GF-D8 (cell line): ENCODE data around the gene AGAP5.
"Not testable (repeated sequence)": the region's sequence is repeated elsewhere in the genome, so short reads cannot be mapped to it uniquely, and the experiment has no call there.

Source experiments
- DNase-seq: peaks from one replicate; lab custom pipeline; 2025; lab: John Stamatoyannopoulos, UW

Gene AGAP5

DNA sequence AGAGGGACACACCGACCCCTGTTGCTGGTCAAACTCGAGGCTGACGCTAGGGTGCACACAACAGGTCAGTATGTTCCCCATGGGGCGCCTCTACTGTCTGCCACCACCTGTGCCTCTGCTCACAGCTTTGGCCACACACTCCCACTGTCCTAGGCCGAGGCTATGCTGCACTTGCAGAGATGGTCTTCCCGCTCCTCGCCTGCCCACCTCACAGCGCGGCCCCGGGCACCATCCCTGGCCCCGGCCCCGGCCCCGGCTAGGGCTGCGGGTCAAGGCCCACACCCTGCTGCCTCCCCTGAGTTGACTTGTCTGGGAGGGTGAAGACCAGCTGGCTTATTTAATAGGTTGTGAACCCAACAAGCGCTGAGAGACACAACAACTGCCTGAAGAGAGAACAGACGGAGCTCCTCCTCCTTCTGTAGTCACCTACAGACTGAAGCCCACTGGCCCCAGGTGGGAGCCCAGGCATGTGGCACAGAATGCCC, at the start of gene AGAP5:
Gene AGAP5 (minus strand): TSS at position 435 of the 485 bp plus-strand sequence. CDS start 354 bp downstream, at position 81.
- DNase-seq: not testable (repeated sequence)

DNA sequence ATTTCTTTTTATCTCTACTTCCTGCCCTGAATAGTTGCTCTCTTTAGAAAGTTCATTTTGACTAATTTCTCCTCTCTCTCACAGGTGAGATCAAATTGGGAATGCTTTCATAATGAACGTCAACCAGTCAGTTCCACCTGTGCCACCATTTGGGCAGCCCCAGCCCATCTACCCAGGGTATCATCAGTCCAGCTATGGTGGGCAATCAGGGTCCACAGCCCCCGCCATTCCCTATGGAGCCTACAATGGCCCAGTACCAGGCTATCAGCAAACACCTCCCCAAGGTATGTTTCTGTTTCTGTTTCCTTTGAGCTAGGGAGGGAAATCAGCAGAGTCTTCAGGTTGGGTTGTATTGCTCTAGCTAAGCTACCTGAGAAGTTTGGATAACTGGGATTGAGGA, 48.8 kb upstream of the AGAP5 start:
- DNase-seq: no peak

GRCh38 chr10:73744664-73744975, 46.7 kb upstream of the AGAP5 start:
- no peak for DNase-seq

- peak; percentile 90 for DNase-seq
Measured at GRCh38 chr10:73743905-73744663, 46.2 kb upstream of the AGAP5 start, which contains the start of gene SEC24C. SEC24C (plus strand) TSS chr10:73744372; CDS start chr10:73746833, 2,461 bp downstream.

DNA sequence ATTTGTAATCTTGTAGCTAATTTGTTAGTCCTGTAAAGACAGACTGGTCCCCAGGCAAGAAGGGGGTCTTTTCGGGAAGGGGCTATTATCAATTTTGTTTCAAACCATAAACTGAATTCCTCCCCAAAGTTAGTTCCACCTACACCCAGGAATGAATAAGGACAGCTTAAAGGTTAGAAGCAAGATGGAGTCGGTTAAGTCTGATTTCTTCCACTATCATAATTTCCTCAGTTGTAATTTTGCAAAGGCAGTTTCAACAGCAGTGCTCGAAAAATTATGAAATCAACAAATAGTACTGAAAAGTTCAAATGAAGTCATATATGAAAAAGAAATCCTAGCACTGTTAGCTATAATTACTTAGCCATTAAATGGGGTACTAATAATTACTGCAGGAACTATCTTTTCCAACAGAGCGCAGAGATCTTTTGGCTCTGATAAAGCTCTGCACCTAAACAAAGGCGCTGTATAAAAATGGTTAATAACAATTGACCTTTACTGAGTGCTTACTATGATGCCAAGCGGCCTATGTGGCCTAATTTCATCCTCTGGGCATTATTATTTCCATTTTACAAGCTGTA, 45.5 kb upstream of the AGAP5 start:
- no peak for DNase-seq

DNA sequence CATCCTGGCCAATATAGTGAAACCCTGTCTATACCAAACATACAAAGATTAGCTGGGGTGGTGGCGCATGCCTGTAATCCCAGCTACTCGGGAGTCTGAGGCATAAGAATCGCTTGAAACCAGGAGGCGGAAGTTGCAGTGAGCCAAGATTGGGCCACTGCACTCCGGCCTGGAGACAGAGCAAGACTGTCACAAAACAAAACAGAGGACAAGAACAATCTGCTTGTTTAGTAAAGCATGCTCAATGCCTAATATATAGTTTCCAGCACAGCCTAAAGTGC, 44.5 kb upstream of the AGAP5 start:
- no peak for DNase-seq

DNA sequence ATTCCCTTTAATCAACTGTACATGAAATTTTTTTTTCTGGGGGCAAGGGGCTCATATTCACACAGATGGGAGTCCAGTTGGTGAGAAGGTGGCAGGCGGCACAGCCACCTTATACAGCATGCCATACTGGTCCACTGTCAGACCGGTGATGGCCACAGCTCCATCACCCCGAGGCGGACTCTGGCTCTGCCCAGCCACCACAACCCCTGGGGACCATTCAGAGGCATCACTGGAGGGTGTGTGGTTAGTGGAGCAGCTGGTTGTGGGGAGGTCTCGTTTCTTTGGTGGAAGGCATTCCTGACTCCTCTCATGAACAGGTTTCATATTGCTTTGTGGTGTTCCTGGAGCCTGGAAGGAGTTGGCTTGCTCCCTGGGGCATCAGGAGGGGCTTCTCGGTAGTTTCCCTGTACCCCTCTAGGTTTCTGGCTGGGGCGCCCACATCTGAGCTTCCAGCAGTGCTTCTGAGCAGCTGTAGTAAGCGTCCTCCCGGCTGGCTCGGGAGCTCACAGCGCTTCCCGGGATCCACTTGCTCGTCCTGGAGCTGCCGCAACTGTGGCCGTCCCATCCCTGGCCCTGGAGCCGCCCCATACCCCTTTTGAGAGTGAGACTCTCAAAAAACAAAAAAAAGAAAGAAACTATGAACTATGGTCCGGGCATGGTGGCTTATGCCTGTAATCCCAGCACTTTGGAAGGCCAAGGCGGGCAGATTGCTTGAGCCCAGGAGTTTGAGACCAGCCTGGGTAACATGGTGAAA, 42.8 kb upstream of the AGAP5 start:
- DNase-seq: not testable (repeated sequence)

DNA sequence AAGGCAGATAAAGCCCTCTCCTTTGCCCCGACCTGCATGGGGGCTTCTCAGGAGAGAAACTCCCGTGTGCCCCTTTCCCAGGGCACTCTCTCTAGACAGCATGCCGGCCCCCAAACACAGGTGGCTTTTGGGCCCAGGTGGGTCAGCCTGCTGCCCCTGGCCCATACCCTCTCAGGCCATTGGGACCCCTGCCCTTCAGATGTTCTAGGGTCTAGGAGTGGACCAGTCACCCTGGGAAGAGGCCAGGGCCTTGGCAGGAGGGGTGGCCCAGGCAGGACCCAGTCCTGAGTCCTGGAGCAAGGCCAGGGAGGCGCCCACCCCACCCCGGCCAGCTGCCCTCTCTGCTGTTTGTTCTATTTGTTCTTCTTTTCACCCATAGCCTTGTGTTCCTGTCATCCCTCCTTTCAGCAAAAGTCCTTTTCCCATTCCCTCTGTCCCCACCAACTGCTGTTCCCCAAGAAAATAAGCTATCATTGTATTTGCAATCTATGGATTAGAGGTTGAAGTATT, 36.9 kb upstream of the AGAP5 start:
- DNase-seq: no peak

DNA sequence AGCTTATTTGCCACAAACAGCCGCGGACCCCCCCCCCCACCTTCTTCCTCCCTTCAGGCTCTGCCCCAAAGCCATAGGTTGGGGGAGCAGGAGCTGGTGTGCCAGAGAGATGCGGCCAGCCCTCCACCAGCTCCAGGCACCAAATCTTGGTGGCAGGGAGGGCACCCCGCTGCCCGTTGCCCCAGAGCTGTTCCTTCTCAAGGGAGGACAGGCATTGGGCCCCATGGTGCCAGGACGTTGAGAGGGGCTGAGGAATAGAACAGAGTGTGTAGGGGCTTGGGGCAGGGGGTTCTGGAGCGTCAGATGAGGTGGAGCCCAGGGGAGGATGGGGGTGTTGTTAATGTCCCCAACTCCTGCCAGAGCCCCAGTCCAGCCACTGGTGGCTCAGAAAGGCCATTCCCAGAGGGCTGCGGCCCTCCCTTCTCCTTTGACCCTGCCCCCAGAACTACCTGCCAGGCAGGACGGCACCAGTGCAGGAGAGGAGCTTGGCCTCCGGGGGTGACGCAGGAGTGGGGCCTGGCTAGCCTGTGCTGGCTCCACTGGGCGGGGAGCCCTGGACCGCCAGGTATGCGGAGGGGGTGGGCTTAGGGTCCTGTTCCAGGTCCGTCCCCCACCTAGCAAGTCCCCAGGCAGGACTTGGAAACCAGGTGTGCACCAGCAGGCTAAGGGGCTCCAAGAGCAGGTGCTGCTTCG, 36.3 kb upstream of the AGAP5 start:
- no peak for DNase-seq

- no peak for DNase-seq
Measured at GRCh38 chr10:73732931-73733623, 35.2 kb upstream of the AGAP5 start.

- no peak for DNase-seq
Measured at GRCh38 chr10:73732426-73732825, 34.5 kb upstream of the AGAP5 start.

DNA sequence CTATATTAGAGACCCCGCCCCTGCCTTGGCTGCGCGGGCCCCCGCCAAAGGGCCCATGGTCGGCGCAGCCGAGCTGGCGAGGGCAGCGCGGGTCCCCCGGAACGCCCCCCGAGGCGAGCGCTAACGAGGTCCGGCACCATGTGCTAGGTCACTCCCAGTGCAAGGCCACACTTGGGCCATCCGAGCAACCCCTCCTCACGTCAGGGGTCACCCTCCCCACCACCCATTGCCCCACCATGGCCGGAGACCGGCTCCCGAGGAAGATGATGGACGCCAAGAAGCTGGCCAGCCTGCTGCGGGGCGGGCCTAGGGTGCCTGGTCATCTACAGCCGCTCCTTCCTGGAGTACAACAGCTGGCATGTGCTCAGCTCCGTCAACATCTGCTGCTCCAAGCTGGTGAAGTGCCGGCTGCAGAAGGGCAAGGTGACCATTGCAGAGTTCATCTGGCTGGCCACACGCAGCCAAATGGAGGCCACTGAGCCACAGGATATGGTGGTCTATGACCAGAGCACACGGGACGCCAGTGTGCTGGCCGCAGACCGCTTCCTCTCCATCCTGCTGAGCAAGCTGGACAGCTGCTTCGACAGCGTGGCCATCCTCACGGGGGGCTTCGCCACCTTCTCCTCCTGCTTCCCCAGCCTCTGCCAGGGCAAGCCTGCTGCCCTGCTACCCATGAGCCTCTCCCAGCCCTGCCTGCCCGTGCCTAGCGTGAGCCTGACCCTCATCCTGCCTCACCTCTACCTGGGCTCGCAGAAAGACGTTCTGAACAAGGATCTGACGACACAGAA, 33.9 kb upstream of the AGAP5 start:
- DNase-seq: no peak

DNA sequence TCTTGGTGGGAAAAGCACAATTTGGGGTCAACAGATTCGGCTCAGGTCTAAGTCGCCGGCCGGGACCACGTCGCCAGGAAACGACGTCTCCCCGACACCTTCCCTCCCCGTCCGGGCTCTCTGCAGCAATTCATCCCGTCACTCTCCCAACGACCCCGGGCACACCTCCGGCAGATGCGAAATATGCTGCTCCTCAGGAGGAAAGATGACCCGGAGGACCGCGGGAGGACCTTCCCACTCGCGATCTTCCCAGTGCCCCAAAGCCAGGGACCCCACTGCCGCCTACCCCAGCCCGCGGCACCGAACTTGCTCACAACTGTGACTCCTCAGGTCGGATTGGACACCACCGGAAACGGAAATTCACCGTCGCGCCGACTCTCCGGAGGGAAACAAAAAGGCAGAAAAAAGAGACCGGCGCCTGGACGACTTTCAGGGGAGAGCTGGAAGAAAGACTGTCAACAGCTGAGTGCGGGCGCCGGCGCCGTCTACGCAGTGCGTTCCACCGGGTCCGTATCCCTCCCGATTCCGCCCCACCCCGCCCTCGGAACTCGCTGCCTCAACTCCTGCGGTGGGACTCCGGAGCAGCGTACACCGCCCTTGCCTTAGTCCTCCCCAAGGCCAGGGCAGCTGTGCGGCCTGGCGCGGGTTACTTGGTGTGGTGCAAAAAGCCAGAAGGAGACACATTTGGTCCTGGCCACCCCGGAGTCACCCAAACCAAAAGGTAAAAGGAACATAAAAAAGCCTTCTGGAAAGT, 32.4 kb upstream of the AGAP5 start:
- DNase-seq: peak; percentile 65

GRCh38 chr10:73729781-73730152, 31.9 kb upstream of the AGAP5 start:
- not testable (repeated sequence) for DNase-seq

DNA sequence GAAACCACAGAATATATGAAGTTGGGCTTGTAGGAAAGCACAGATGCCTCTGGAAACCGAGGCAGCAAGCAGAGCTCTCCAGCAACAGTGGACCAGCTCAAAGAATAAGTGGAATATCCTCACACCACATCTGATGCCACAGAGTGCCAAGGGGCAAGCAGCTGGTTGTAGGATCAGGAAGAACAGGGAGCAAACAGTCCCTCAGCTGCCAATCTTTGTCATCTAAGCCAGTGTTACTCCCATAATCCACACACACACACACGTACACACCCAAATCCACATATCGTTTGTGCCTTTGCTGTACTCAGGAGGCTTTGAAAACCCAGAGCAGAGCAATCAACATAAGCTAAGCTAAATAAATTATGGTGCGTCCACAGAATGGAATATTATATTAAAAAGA, 25.6 kb upstream of the AGAP5 start:
- DNase-seq: no peak

GRCh38 chr10:73720561-73720960, 22.7 kb upstream of the AGAP5 start:
- not testable (repeated sequence) for DNase-seq

GRCh38 chr10:73717556-73717955, 19.6 kb upstream of the AGAP5 start:
- no peak for DNase-seq

DNA sequence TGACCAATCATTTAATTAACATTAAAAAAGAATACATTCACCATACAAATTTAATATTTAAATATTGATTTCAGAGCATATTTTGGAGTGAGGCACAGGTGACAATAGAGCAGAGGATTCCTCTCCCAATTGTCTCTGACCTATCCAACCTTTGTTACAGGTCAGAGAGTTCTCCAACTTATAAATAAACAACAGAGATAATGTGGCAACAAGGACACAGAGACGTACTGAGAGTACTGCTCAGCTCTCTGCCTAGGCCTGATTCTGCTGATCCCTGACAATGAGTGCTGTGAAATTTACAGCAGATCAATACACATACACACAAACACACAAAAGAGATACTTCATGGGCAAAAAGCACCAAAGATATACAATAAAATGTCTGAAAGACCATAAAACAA, 18.3 kb upstream of the AGAP5 start:
- no peak for DNase-seq

GRCh38 chr10:73715179-73716156, 17.6 kb upstream of the AGAP5 start:
- DNase-seq: not testable (repeated sequence)
